Activated CD4-positive, CD25-positive, alpha-beta regulatory T cell treated with anti-CD3 and anti-CD28 coated beads, Interleukin-2, amount 50 U/mL, for 72 hours (primary cell): ENCODE data around the gene NDUFB7.
"Not testable (repeated sequence)": the region's sequence is repeated elsewhere in the genome, so short reads cannot be mapped to it uniquely, and the experiment has no call there.

ENCODE experiments used
- DNase-seq: peaks from one replicate; pipeline ENCODE4 v3.0.0; 2021

Gene NDUFB7

GRCh38 chr19:14552006-14552360 lies 19.9 kb downstream of the NDUFB7 start:
- DNase-seq = not testable (repeated sequence)

DNA sequence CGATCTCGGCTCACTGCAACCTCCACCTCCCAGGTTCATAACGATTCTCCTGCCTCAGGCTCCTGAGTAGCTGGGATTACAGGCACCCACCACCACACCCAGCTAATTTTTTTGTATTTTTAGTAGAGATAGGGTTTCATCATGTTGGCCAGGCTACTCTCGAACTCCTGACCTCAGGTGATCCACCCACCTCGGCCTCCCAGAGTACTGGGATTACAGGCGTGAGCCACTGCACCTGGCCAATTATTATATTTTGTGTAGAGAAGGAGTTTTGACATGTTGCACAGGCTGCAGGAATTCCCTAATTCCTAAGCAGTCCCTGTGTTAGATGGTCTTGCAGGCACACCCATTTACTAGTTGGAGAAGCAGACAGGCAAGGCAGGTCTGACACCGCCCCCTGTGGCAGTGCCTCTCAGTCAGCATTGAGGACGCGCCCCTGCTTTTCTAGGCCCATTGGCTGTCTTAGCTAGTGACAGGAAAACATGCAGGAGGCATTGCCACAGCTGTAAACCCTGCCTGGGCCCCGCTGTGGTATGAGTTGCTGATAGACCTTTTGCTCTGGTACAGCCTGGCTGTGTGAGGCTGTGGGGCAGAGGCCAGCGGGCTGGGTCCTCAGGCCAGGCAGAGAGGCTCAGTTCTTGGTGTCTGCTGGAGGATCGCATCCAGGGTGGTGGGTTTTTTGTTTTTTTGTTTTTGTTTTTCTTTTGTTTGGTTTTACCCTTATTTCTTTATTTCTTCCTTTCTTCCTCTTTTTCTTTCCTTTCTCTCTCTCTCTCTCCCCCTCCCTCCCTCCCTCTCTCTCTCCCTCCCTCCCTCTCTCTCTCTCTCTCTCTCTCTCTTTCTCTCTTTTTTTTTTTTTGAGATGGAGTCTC lies 20.5 kb downstream of the NDUFB7 start:
- DNase-seq = peak; percentile 43

- DNase-seq = no peak
Measured at GRCh38 chr19:14550201-14550754, 21.6 kb downstream of the NDUFB7 start.

- no peak for DNase-seq
Measured at GRCh38 chr19:14545716-14546082, 26.2 kb downstream of the NDUFB7 start.

DNA sequence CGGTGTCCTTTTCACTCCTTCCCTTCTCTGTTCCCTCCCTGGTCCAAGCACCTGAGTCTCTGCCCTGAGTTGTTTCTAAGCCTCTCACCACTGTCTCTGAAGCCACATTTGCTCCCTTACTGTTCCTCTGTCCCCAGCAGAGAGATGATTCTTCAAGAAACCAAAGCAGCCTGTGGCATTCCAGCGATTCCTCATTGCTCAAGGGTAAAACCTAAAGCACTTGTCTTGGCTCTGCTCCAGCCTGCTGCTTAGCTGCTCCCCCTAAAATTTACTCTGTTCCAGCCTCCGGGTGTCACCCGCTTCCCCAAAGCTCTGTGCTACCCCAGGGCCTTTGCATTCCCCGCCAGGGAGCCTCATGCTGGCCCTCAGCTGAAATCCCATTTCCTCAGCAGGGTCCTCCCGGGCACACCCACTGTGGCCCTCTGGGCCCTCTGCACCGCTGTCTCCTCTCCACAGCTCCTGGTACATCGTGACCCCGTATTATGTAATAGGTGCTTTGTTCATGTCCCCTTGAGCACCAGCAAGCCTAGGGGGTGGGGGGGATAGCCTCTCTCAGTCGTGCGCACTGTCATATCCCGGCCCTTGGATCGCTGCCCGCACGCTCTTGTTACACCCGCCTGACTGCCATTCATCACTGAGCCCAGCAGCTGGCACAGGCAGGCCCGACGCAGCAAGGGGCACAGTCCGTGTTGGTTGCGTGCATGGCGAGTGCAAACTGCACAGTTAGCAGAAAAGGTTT lies 26.7 kb downstream of the NDUFB7 start:
- no peak for DNase-seq

- DNase-seq = no peak
Measured at GRCh38 chr19:14544047-14544446, 27.8 kb downstream of the NDUFB7 start.

DNA sequence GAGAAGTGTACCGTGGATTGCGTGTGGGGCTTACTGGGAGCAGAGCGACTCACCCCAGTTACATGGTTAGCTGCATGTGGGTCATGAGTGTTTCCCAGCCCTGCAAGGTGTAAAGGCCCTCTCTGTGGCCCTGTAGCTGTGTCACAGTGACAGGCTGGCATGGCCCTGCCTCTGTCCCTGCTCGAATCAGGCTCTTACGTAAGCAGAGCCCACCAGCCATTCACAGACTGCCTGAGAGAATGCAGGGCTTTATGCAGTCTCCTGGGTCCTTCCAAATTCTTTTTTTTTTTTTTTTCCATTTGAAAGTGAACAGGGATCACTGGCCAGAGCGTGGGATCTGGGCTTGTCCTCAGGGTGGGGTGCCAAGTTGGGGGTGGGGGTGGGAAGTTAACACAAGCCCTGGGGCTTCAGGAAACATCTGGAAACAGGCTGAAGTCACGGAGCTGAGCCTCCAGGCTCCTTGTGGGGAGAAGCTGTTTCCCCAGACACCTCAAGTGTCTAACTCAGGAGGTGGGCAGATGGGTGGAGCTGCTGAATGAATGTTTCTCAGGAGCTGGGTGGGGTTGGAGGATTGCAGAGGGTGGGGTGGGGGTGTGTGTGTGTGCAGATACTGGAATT lies 29.0 kb downstream of the NDUFB7 start:
- DNase-seq = no peak

DNA sequence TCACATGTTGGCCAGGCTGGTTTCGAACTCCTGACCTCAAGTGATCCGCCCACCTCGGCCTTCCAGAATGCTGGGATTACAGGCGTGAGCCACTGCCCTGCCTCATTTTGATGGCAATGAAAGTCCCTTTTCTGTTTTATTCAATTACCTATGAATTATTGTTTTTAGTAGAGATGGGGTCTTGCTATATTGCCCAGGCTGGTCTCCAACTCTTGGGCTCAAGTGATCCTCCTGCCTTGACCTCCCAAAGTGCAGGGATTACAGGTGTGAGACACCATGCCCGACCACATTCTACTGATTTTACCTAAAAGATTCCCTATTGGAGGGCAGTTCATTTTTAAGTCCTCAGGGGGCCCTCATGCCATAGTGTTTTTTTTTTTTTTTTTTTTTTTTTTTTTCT lies 29.9 kb downstream of the NDUFB7 start:
- not testable (repeated sequence) for DNase-seq

GRCh38 chr19:14540741-14541525 lies 30.9 kb downstream of the NDUFB7 start:
- no peak for DNase-seq

DNA sequence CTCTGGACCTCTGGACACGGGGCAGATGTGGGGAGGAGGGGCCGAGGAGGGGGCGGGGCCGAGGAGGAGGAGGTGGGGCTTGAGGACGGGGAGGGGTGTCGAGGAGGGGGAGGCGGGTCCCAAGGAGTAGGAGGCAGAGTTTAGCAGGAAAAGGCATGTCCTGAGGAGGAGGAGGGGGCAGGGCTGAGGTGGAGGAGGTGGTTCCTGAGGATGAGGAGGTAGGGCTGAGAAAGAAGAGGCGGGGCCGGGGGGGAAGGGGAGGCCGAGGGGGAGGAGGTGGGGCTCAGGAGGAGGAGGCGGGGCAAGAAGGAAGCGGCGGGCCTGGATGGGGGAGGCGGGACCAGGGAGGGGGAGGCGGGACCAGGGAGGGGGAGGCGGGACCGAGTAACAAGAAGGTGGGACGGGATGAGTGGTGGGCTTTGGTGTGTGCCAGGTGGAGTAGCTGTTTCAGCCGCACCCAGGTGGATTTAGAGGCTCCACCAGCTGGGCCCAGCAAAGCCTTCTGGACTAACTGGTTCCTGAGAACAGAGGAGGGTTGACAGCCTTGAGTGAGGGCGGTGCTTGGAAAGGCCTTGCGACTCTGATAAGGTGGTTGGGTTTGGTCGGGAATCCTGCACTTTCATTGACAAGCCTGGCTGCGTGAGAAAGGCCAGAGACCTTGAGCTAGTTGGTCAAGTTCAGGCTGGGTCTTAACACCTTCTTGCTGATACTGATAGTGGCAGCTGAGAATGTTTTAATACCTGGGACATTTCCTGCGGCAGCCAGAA lies 34.8 kb downstream of the NDUFB7 start:
- DNase-seq = peak; percentile 43

GRCh38 chr19:14533450-14533849 lies 38.4 kb downstream of the NDUFB7 start:
- DNase-seq = no peak

- no peak for DNase-seq
Measured at GRCh38 chr19:14530506-14530905, 41.4 kb downstream of the NDUFB7 start.

DNA sequence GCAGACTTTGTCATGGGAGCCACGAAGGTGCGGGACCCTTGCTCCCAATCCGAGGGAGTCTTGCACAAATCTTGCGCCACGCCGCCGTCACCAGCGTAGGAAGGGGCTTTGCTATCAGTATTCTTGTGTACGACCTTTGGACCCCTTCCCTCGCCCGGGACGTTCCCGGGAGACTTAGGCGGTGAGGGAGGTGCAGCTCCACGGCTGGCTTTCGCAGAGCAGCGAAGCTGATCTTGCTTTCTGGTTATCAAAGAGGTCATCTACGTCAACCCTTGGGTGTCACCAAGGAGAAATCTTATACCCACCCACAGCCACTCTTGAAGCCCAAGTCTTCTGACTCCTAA lies 41.9 kb downstream of the NDUFB7 start:
- DNase-seq = no peak

- DNase-seq = peak; percentile 100
Measured at GRCh38 chr19:14529254-14530004, 42.4 kb downstream of the NDUFB7 start, which contains the start of gene TECR. Gene TECR, plus strand, starts transcription at chr19:14529594. Its CDS starts 103 bp downstream, at chr19:14529697.

GRCh38 chr19:14528419-14529253 lies 43.2 kb downstream of the NDUFB7 start:
- DNase-seq = no peak

- no peak for DNase-seq
Measured at GRCh38 chr19:14526423-14526822, 45.4 kb downstream of the NDUFB7 start.

DNA sequence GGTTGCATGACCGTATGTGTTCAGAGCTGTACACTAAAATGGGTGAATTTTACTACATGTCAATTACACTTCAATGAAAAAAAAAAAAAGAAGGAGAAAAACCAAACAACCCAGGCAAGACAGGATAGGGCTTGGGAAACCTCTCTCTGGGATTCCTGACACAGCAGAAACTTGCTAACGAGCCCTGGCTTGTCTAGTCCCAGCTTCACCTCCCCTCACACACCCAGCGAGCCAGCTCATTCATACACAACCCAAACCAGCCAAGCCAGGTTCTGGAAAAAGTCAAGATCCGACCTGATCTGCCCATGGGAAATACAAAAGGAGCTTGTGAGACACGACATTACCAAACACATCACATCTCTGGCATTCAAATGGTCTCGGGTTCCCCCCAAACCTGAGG lies 46.1 kb downstream of the NDUFB7 start:
- no peak for DNase-seq

- no peak for DNase-seq
Measured at GRCh38 chr19:14520543-14520942, 51.3 kb downstream of the NDUFB7 start.

DNA sequence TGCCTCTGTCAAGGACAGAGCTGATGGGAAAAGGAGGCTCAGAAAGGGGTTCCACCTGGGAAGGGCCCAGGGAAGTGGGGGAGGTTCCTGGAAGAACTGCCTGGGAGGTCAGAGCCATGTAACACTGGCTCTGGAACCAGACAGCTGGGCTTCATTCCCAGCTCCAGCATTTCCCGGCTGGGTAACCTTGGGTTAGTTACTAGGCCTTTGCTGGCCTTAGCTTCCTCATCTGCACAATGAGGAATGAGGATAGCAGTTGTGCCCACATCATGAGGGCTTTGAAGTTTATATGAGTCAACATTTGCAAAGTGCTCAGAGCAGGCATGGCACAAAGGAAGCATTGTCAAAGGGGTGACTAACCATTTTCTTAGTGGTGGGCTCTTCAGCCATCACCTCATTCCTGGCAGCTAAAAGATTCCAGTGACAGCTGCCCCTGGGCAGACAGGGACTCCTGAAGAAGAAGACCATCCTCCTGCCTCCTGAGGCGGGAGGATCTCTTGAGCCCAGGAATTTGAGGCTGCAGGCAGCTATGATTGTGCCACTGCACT lies 51.9 kb downstream of the NDUFB7 start:
- no peak for DNase-seq
